ENCODE results near the gene MEA1. TPM values are rescaled to one million over a fixed set of nuclear protein-coding genes. Genes with fewer than 3 reads are reported as not detected.

MEA1 gene
- total RNA-seq, 5 donors from 2014 or later (not counting 1 experiment from before 2014, with no cell fraction given) = 20.5 to 38.7 (median 34.0) TPM

DNA sequence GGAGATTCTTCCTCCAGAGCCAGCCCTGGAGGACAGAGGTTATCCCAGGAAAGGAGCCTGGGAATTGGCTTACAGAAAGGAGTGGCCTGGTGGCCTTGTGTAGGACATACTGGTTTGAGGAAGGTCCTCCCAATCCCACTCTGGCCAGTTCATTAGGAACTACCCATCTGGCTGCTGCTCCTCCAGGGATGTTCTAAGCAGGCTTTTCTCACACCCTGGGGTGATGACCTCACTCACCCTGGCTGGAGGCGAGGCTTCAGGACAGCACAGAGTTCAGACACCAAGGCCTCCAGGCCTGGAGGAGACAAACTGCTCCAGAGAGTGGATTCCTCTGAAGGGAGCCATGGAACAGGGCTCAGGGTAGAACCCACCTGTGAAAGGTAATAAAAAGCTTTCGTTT lies 44.3 kb downstream of the MEA1 start:
- H3K36me3 Mint-ChIP-seq = peaks cover 24% of the 10 kb centered on the region
- H3K4me1 ChIP-seq (ENCODE audit: control insufficient read depth in 1 of 2, extremely low read depth in 1 of 2, insufficient read depth in 2 of 2, low read length in 2 of 2) = no peaks in the 10 kb centered on the region
- no peak overlapping the region for H3K4me3 ChIP-seq (ENCODE audit: control insufficient read depth in 1 of 2, extremely low read depth in 1 of 2, low read length in 1 of 2)

DNA sequence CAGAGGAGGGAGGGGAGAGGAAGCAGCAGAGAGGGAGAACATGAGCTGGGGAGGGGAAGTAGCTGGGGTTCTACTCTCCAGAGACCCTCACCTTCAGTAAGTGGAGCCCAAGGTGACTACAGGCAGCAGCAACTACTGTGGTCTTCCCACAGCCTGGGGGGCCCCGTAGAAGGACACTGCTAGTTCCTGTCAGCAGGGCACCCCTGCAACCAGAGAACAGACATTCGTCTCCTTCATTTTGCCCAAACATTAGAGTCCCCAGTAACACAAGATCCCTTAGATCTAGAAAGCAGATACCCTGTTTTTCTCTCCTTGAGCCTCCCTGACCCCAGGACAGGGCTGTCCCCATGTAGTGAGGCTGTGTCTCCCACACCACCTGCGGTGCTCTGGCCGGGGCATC lies 45.0 kb downstream of the MEA1 start:
- H3K36me3 Mint-ChIP-seq = peaks cover 25% of the 10 kb centered on the region
- Histone ChIP-seq H3K36me3 (ENCODE audit: control insufficient read depth in 2 of 2, extremely low read depth in 1 of 2, insufficient read depth in 1 of 2, low read length in 1 of 2) (peaks cover 6 to 66% of the 10 kb centered on the region in 2 donors), H3K9me3 (no peaks in the 10 kb centered on the region), H3K4me3 (ENCODE audit: control insufficient read depth in 1 of 2, extremely low read depth in 1 of 2, low read length in 1 of 2) (no peak overlapping the region), H3K27me3 (replicated peaks in 1 of 2; ENCODE audit: control insufficient read depth in 2 of 2, extremely low read depth in 1 of 2, insufficient read depth in 2 of 2, low read length in 1 of 2) (no peaks in the 10 kb centered on the region), H3K27ac (ENCODE audit: low read length) (no peak overlapping the region), H3K4me1 (ENCODE audit: control insufficient read depth in 1 of 2, extremely low read depth in 1 of 2, insufficient read depth in 2 of 2, low read length in 2 of 2) (no peaks in the 10 kb centered on the region)
- peaks cover 0 to 1% (median under 1%) of the 10 kb centered on the region in 3 donors for H3K4me1 Mint-ChIP-seq
- DNase-seq (no peak), ATAC-seq (replicated peaks in 1 of 4) (no peak)
- ChIA-PET CTCF (interaction anchor here in 1 of 2 donors (0.9 kb wide), 1 partner anchor 10 kb away, joined by 3 read pairs; no protein-coding TSS in a partner anchor), POLR2A (no interaction called here)
- no peak overlapping the region for H3K4me3 Mint-ChIP-seq
- no peak overlapping the region for H3K27ac Mint-ChIP-seq
- WGBS (ENCODE audit: insufficient coverage) = 90% methylated on average over 2 of the region's 4 CpGs
- no peaks in the 10 kb centered on the region for H3K27me3 Mint-ChIP-seq
- no peaks in the 10 kb centered on the region for H3K9me3 Mint-ChIP-seq

More for the DNA sequence above, 44.3 kb downstream of the MEA1 start:
- H3K4me1 Mint-ChIP-seq = peaks cover 0 to 4% (median 4%) of the 10 kb centered on the region in 3 donors
- peaks cover 6 to 64% of the 10 kb centered on the region in 2 donors for H3K36me3 ChIP-seq (ENCODE audit: control insufficient read depth in 2 of 2, extremely low read depth in 1 of 2, insufficient read depth in 1 of 2, low read length in 1 of 2)
- H3K9me3 Mint-ChIP-seq = no peaks in the 10 kb centered on the region
- POLR2A ChIA-PET = no interaction called here
- no peaks in the 10 kb centered on the region for H3K27me3 Mint-ChIP-seq
- H3K27ac ChIP-seq (ENCODE audit: low read length) = no peak overlapping the region
- no peak for DNase-seq
- H3K27ac Mint-ChIP-seq = no peak overlapping the region
- ATAC-seq (replicated peaks in 1 of 4) = no peak
- no peak overlapping the region for H3K4me3 Mint-ChIP-seq
- H3K9me3 ChIP-seq = no peaks in the 10 kb centered on the region
- H3K27me3 ChIP-seq (replicated peaks in 1 of 2; ENCODE audit: control insufficient read depth in 2 of 2, extremely low read depth in 1 of 2, insufficient read depth in 2 of 2, low read length in 1 of 2) = no peaks in the 10 kb centered on the region
- 100% methylated on average over 1 of the region's 2 CpGs for WGBS (ENCODE audit: insufficient coverage)
- CTCF ChIA-PET = no interaction called here

DNA sequence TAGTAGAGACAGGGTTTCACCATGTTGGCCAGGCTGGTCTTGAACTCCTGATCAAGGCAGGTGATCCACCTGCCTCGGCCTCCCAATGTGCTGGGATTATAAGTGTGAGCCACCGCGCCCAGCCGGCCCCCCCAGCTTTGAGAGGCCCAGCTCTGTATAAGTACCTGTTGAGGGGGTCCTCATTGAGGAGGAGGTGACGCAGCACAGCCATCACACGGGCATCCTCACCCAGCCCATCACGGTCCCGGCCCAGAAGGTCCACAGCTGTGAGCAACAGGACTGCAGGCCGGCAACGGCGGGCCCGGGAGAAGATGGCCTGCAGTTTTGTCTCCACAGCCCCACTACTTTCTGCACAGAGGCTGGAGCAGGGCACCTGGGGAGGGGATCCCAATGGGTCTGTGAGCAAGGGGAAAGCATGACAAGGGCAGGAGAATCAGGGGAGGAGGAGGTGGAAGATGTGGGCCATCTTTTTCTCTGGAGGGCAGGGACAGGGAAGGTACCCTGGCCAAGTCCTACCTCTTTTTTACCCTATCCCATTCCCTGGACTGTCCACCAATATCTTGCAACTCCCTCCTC lies 45.5 kb downstream of the MEA1 start:
- Histone ChIP-seq H3K4me1 (ENCODE audit: control insufficient read depth in 1 of 2, extremely low read depth in 1 of 2, insufficient read depth in 2 of 2, low read length in 2 of 2) (no peaks in the 10 kb centered on the region), H3K36me3 (ENCODE audit: control insufficient read depth in 2 of 2, extremely low read depth in 1 of 2, insufficient read depth in 1 of 2, low read length in 1 of 2) (peaks cover 6 to 65% of the 10 kb centered on the region in 2 donors), H3K27ac (ENCODE audit: low read length) (no peak overlapping the region), H3K9me3 (no peaks in the 10 kb centered on the region), H3K4me3 (ENCODE audit: control insufficient read depth in 1 of 2, extremely low read depth in 1 of 2, low read length in 1 of 2) (no peak overlapping the region), H3K27me3 (replicated peaks in 1 of 2; ENCODE audit: control insufficient read depth in 2 of 2, extremely low read depth in 1 of 2, insufficient read depth in 2 of 2, low read length in 1 of 2) (no peaks in the 10 kb centered on the region)
- ATAC-seq (replicated peaks in 1 of 4) (no peak), DNase-seq (no peak)
- no peaks in the 10 kb centered on the region for H3K4me1 Mint-ChIP-seq
- ChIA-PET CTCF (interaction anchor here in 1 of 2 donors (0.9 kb wide), 1 partner anchor 10 kb away, joined by 3 read pairs; no protein-coding TSS in a partner anchor), POLR2A (no interaction called here)
- H3K36me3 Mint-ChIP-seq = peaks cover 24% of the 10 kb centered on the region
- H3K4me3 Mint-ChIP-seq = no peak overlapping the region
- H3K9me3 Mint-ChIP-seq = no peaks in the 10 kb centered on the region
- no peak overlapping the region for H3K27ac Mint-ChIP-seq
- 85% methylated on average over 2 of the region's 12 CpGs for WGBS (ENCODE audit: insufficient coverage)
- no peaks in the 10 kb centered on the region for H3K27me3 Mint-ChIP-seq

DNA sequence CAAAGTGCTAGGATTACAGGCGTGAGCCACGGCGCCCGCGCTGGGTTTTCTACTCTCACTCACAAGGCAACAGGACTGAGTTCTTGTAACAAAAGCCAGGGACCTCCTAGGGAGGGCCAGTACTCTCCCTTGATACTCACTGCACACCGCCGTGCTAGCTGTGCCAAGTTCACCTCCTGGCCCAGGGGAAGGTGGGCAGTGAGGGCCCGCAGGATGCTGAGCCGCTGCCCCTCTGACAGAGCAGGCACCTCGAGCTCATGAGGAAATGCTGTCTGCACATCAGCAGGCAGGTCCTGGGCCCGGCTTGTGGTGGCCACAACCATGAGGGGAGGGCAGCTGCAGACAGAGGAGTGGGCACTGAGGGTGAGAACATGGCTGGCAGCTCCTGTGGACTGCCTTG lies 46.5 kb downstream of the MEA1 start:
- Mint-ChIP-seq H3K27me3 (no peaks in the 10 kb centered on the region), H3K4me1 (peaks cover 0 to 2% (median 0%) of the 10 kb centered on the region in 3 donors), H3K9me3 (no peaks in the 10 kb centered on the region), H3K36me3 (peaks cover 30% of the 10 kb centered on the region), H3K4me3 (no peak overlapping the region), H3K27ac (no peak overlapping the region)
- Histone ChIP-seq H3K27ac (ENCODE audit: low read length) (no peak overlapping the region), H3K27me3 (replicated peaks in 1 of 2; ENCODE audit: control insufficient read depth in 2 of 2, extremely low read depth in 1 of 2, insufficient read depth in 2 of 2, low read length in 1 of 2) (peaks cover 0 to 3% of the 10 kb centered on the region in 2 experiments), H3K36me3 (ENCODE audit: control insufficient read depth in 2 of 2, extremely low read depth in 1 of 2, insufficient read depth in 1 of 2, low read length in 1 of 2) (peaks cover 10 to 70% of the 10 kb centered on the region in 2 donors), H3K4me1 (ENCODE audit: control insufficient read depth in 1 of 2, extremely low read depth in 1 of 2, insufficient read depth in 2 of 2, low read length in 2 of 2) (no peaks in the 10 kb centered on the region), H3K9me3 (no peaks in the 10 kb centered on the region), H3K4me3 (ENCODE audit: control insufficient read depth in 1 of 2, extremely low read depth in 1 of 2, low read length in 1 of 2) (no peak overlapping the region)
- DNase-seq (no peak), ATAC-seq (replicated peaks in 1 of 4) (no peak)
- POLR2A ChIA-PET = interaction anchor here in 1 of 2 donors (0.6 kb wide), 2 partner anchors 55 to 505 kb away, joined by 5 to 8 read pairs; no protein-coding TSS in a partner anchor
- 95% methylated on average over 11 of the region's 11 CpGs for WGBS (ENCODE audit: insufficient coverage)
- CTCF ChIA-PET = interaction anchor here in 1 of 2 donors (0.7 kb wide), 1 partner anchor 144 kb away, joined by 4 read pairs; no protein-coding TSS in a partner anchor

DNA sequence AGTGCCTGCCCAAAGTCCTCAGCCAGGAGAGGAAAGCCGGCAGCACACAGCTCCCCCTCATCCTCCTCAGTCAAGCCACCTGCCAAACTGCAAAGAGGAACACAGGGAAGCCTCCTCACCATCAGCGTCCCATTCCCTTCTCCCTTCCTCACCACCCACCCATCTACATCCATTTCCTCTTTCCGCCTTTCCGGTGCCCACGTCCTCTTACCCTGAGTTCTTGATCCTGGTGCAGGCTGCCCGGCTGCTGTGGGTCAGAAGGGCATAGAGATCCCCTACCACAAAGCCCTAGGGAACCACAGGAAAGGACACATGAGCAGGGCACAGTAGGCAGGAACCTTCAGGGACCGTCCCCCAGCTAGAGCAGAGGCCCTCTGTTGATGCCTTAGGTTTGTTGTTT lies 47.2 kb downstream of the MEA1 start:
- Mint-ChIP-seq H3K4me1 (peaks cover 5% of the 10 kb centered on the region in 3 donors), H3K36me3 (peaks cover 35% of the 10 kb centered on the region), H3K4me3 (no peak overlapping the region), H3K27ac (no peak overlapping the region), H3K27me3 (no peaks in the 10 kb centered on the region), H3K9me3 (no peaks in the 10 kb centered on the region)
- H3K36me3 ChIP-seq (ENCODE audit: control insufficient read depth in 2 of 2, extremely low read depth in 1 of 2, insufficient read depth in 1 of 2, low read length in 1 of 2) = peaks cover 10 to 72% of the 10 kb centered on the region in 2 donors
- WGBS (ENCODE audit: insufficient coverage) = 88% methylated on average over 6 of the region's 7 CpGs
- CTCF ChIA-PET = interaction anchor here in 1 of 2 donors (0.6 kb wide), 1 partner anchor 34 kb away, joined by 3 read pairs; no protein-coding TSS in a partner anchor
- no peak overlapping the region for H3K4me3 ChIP-seq (ENCODE audit: control insufficient read depth in 1 of 2, extremely low read depth in 1 of 2, low read length in 1 of 2)
- DNase-seq (no peak), ATAC-seq (replicated peaks in 1 of 4) (no peak)
- H3K9me3 ChIP-seq = no peaks in the 10 kb centered on the region
- no peak overlapping the region for H3K27ac ChIP-seq (ENCODE audit: low read length)
- POLR2A ChIA-PET = interaction anchor here in 1 of 2 donors (1.2 kb wide), 1 partner anchor 148 kb away, joined by 3 read pairs; no protein-coding TSS in a partner anchor
- peaks cover 0 to 8% of the 10 kb centered on the region in 2 experiments for H3K27me3 ChIP-seq (replicated peaks in 1 of 2; ENCODE audit: control insufficient read depth in 2 of 2, extremely low read depth in 1 of 2, insufficient read depth in 2 of 2, low read length in 1 of 2)
- no peaks in the 10 kb centered on the region for H3K4me1 ChIP-seq (ENCODE audit: control insufficient read depth in 1 of 2, extremely low read depth in 1 of 2, insufficient read depth in 2 of 2, low read length in 2 of 2)

DNA sequence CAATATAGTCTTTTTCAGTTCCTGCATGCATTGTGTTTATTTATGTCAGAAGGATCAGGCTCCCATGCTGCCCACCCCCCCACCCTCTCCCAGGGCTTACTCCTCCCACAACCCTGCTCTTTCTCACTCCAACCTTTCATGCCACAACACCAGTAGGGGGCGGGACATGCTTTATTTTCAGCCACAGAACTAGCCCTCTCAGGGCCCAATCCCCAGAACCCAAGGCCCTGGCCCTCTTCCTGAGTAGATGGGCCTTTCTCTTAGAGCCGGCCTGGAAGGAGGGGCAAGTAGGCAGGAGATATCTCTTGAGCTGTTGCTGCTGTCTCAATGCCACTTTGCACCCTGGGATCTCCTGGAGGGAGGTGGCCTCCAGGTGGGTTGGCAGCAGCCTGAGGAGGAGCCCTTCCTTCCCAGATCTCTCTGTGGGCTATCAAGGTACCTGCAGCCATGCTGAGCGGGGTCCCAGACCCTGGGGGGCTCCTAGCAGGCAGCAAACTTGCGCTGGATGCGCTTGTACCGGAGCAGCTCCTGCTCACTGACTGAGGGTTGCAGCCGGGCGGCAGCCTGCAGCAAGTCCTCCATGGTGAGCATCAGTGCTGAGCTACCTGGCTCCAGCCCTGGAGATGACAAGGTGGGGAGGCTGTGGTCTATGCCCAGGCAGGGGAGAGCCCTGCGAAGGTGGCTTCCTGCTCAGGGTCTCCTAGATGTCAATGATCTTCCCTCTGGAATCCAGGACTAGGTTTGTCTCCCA lies 49.7 kb downstream of the MEA1 start:
- no peak overlapping the region for H3K27ac Mint-ChIP-seq
- Histone ChIP-seq H3K4me3 (ENCODE audit: control insufficient read depth in 1 of 2, extremely low read depth in 1 of 2, low read length in 1 of 2) (no peak overlapping the region), H3K27me3 (replicated peaks in 1 of 2; ENCODE audit: control insufficient read depth in 2 of 2, extremely low read depth in 1 of 2, insufficient read depth in 2 of 2, low read length in 1 of 2) (peaks cover 0 to 19% of the 10 kb centered on the region in 2 experiments), H3K27ac (ENCODE audit: low read length) (no peak overlapping the region), H3K4me1 (ENCODE audit: control insufficient read depth in 1 of 2, extremely low read depth in 1 of 2, insufficient read depth in 2 of 2, low read length in 2 of 2) (peaks cover 2 to 17% of the 10 kb centered on the region in 2 experiments), H3K36me3 (ENCODE audit: control insufficient read depth in 2 of 2, extremely low read depth in 1 of 2, insufficient read depth in 1 of 2, low read length in 1 of 2) (peaks cover 8 to 54% of the 10 kb centered on the region in 2 donors), H3K9me3 (no peaks in the 10 kb centered on the region)
- H3K4me3 Mint-ChIP-seq = no peak overlapping the region
- DNase-seq (peak in 7 of 35 experiments; percentile 15 to 52 (median 28)), ATAC-seq (replicated peaks in 1 of 4) (peak in 2 of 4 experiments; percentile 22 to 44)
- peaks cover 30% of the 10 kb centered on the region for H3K36me3 Mint-ChIP-seq
- WGBS (ENCODE audit: insufficient coverage) = 96% methylated on average over 5 of the region's 9 CpGs
- H3K4me1 Mint-ChIP-seq = peaks cover 21 to 25% (median 22%) of the 10 kb centered on the region in 3 donors
- POLR2A ChIA-PET = interaction anchor here (0.5 to 0.6 kb wide), 2 partner anchors 35 to 163 kb away, joined by 3 to 12 read pairs; partner anchors contain the start of gene CNPY3 (in 1 of the 2)
- CTCF ChIA-PET = no interaction called here
- no peaks in the 10 kb centered on the region for H3K9me3 Mint-ChIP-seq
- H3K27me3 Mint-ChIP-seq = no peaks in the 10 kb centered on the region

Data from T-cell (primary cell).